GM08714 (cell line): Measurements from ENCODE around the gene RAB25.
"Not testable (repeated sequence)": the region's sequence is repeated elsewhere in the genome, so short reads cannot be mapped to it uniquely, and the experiment has no call there.

ENCODE experiments used
- H3K4me3 ChIP-seq: fragments of 200-500 bp; sonication (Bioruptor generic); 2 replicates; pipeline ENCODE4 v1.5.1; 2014; ENCODE audit warnings: mild to moderate bottlenecking, low read length, inconsistent platforms
- ZNF274 ChIP-seq: IDR thresholded peaks from 2 replicates; pipeline ENCODE4 v1.6.1; 2012; ENCODE audit warnings: mild to moderate bottlenecking, low read depth, low read length

The RAB25 gene

GRCh38 chr1:156060937-156061636 lies at the start of gene RAB25:
Gene RAB25, plus strand, starts transcription at chr1:156061160. Its CDS starts 241 bp downstream, at chr1:156061401.
- TF ChIP-seq ZNF274: no peak

DNA sequence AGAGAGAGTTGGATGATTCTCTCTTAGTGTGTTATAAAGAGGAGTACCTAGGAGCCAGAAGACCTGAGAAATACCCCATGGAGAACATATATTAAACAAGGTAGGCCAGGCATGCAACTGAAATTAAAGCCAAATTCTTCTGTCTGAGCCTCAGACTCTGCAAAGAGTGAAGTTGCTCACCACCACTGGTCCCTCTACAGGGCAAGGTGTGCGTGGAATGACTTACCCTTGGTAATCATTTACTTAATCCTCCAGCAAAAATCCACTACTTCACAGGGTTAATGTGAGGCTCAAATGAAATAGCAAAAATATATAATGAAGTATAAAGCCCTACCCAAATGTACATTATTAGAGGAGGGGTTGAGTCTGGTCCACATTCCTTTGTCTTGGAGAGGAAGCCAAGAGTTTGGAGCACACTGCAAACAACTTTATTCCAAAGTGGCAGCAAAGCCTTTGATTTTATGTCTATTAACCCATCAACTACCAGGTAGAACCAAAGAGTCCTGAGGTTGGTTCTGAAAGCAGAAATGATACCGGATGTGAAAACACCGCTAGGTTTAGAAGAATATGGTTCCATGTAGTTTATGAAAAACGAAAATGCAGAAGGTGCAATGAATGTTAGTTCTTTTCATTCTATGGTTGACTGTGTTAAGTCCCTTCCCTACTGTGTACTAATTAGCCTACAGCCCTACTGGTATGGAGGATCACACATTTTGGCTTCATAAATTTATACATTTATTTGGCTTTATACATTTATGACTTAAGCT lies 48.7 kb upstream of the RAB25 start:
- peak overlapping the region; percentile 47; the same call in 1 of the 2 replicates for H3K4me3 ChIP-seq
- no peak for TF ChIP-seq ZNF274

More at GRCh38 chr1:156060937-156061636, at the start of gene RAB25:
- H3K4me3 ChIP-seq: no peak within 1 kb of the TSS

GRCh38 chr1:156014829-156015228 lies 46.1 kb upstream of the RAB25 start:
- no peak for TF ChIP-seq ZNF274
- H3K4me3 ChIP-seq: no peak overlapping the region

GRCh38 chr1:156019946-156020292 lies 41.0 kb upstream of the RAB25 start:
- TF ChIP-seq ZNF274: no peak
- peak overlapping the region; percentile 70 for H3K4me3 ChIP-seq

GRCh38 chr1:156020293-156021092 lies 40.5 kb upstream of the RAB25 start, which contains the start of gene SSR2:
Gene SSR2, minus strand, starts transcription at chr1:156020951. Its CDS starts 784 bp downstream, at chr1:156020167.
- H3K4me3 ChIP-seq: peak within 1 kb of the TSS; percentile 70
- TF ChIP-seq ZNF274: no peak

DNA sequence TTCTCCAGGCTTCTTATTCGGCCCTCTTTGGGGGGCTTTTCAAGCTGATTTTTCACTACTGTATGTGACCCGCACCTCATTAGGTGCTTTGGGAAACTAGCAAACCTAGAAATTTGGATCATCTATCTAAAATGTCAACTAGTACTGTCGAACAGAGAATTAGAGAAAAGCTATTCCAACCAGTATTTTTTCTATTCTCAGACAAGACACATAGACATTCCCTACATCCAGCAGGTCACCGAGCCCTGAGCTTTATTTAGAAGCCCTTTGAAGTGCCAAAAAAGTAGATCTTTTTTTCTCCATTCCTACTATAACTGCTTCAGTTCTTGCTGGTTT lies 39.9 kb upstream of the RAB25 start:
- no peak for TF ChIP-seq ZNF274
- H3K4me3 ChIP-seq: no peak overlapping the region; the same call in 1 of the 2 replicates

DNA sequence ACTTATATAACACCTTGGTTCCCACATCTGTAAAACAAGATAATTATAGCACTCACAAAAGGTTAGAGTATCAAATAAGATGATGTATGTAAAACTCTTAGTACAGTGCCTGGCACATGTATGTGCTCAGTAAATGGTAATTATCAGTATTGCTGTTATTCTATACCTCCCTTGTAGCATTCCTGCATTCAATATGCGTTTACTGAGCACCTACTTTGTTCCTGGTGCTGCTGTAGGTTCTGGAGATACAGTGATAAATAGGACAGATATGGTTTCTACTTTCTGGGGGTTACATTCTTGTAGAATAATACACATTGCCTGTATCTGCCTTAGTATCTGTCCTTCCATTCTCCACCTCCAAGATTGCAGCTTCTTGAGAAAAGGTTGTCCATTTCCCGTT lies 39.0 kb upstream of the RAB25 start:
- no peak overlapping the region for H3K4me3 ChIP-seq
- TF ChIP-seq ZNF274: no peak

GRCh38 chr1:156024801-156025200 lies 36.2 kb upstream of the RAB25 start:
- no peak for TF ChIP-seq ZNF274
- no peak overlapping the region for H3K4me3 ChIP-seq

GRCh38 chr1:156025876-156026275 lies 35.1 kb upstream of the RAB25 start:
- TF ChIP-seq ZNF274: no peak
- H3K4me3 ChIP-seq: no peak overlapping the region

DNA sequence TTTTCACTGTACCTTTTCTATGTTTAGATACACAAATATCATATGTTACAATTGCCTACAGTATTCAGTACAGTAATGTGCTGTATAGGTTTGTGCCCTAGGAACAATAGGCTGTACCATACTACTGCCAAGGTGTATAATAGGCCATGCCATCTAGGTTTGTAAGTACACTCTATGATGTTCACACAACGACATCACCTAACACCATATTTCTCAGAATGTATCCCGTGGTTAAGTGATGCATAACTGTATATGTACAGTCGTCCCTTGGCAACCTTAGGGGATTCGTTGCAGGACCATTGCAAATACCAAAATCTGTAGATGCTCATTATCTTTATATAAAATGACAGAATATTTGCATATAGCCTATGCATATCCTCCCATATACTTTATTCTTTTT lies 34.4 kb upstream of the RAB25 start:
- TF ChIP-seq ZNF274: no peak
- no peak overlapping the region for H3K4me3 ChIP-seq

DNA sequence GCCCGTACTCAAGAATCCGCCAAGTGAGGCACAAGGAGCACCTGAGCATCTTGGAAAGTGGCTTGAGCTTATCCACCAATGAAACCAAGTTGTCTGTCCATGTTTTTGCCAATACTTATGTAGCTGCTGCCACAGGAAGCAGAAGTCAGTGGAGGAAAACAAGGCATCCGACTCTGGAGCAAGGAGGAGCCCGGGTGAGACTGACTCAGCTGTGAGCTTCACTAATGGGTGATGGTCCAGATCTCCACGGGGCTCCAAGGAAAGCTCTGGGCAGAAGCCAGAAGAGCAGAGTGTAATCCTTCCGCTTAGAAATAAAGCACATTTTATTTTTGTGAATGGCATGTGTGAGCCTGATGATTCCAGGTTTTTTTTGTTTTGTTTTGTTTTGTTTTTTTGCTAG lies 27.9 kb upstream of the RAB25 start:
- no peak for TF ChIP-seq ZNF274
- no peak overlapping the region for H3K4me3 ChIP-seq

- H3K4me3 ChIP-seq: not testable (repeated sequence)
Measured at GRCh38 chr1:156034991-156035390, 26.0 kb upstream of the RAB25 start.

- H3K4me3 ChIP-seq: no peak overlapping the region
- TF ChIP-seq ZNF274: no peak
Measured at GRCh38 chr1:156042828-156043227, 18.1 kb upstream of the RAB25 start.

DNA sequence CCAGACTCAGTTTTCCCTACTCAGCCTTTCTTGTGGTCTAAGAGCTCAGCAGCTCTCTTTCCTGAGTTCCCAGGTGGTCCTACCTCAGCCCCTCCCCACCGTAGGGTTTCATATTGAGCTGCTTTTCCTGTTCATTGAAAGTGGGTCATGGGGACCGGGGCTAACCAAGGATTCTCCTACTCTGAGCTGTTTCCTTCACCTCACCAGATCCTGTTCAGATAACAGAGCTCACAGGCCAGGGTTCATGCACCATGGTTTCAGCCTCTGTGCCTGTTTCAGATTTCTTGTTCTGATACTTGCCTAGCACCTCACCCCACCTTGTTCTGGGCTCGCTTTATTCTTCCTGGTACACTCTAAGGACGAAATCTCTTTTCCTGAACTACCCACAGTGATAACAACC lies 15.9 kb upstream of the RAB25 start:
- TF ChIP-seq ZNF274: no peak

More for the DNA sequence above, 15.9 kb upstream of the RAB25 start:
- no peak overlapping the region for H3K4me3 ChIP-seq
